Fibroblast of skin of scalp (primary cell): ENCODE data around the gene PNPLA7.
"Not testable (repeated sequence)": the region's sequence is repeated elsewhere in the genome, so short reads cannot be mapped to it uniquely, and the experiment has no call there.

Experiments
- DNase-seq: peaks from one replicate; pipeline ENCODE4 v3.0.0-alpha.2; 2013

Gene PNPLA7

DNA sequence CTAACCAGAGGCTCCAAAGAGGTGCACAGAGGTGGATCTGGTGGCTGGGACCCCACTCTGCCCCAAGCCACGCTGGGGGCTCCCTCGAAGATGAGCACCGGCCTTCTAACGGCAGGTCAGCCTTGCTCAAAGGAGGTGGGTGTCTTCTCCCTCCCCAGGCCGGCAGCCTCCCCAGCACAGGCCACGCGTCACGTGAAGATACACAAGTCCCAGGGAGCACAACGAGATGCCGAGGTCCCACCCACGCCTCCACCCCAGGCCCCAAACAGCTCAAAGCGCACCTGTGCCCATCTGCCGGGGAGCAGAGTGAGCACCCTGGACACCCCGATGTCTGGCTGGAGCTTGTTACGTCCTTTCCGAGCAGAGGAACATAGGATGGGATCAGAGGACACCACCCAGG lies 12.1 kb downstream of the PNPLA7 start:
- no peak for DNase-seq

GRCh38 chr9:137536594-137537131 lies 13.5 kb downstream of the PNPLA7 start:
- DNase-seq, result not testable (repeated sequence)

- DNase-seq, result no peak
Observed at GRCh38 chr9:137535120-137535428, 15.1 kb downstream of the PNPLA7 start.

GRCh38 chr9:137534256-137535119 lies 15.7 kb downstream of the PNPLA7 start:
- DNase-seq, result peak; percentile 61

DNA sequence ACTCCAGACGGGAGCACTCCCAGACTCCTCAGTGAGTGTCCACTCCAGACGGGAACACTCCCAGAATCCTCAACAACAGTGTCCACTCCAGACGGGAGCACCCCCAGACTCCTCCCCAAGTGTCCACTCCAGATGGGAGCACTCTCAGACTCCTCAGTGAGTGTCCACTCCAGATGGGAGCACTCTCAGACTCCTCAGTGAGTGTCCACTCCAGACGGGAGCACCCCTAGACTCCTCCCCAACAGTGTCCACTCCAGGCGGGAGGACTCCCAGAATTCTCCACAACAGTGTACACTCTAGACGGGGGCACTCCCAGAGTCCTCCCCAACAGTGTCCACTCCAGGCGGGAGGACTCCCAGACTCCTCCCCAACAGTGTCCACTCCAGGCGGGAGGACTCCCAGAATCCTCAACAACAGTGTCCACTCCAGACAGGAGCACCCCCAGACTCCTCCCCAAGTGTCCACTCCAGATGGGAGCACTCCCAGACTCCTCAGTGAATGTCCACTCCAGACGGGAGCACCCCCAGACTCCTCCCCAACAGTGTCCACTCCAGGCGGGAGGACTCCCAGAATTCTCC lies 17.2 kb downstream of the PNPLA7 start:
- not testable (repeated sequence) for DNase-seq

GRCh38 chr9:137531099-137531765 lies 19.0 kb downstream of the PNPLA7 start:
- DNase-seq, result no peak

DNA sequence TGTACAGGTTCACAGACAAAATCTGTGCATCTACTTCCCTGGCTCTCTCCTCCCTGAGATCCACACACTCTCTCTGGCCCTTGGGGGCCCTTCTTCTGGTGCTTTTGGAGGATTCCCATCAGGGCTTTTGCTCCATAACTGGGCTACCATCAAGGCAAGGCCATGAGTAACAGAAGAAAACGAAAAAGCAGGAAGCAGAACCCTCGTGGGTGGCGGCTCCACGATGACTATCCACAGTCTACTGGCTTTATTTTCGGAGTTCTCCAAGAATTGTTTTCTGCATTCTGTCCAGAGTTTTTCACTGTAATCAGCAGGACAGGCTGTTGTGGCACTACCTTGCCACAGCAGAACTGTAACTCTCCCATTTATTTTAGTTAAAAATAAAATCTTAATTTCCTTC lies 19.9 kb downstream of the PNPLA7 start:
- no peak for DNase-seq

GRCh38 chr9:137524981-137525317 lies 25.3 kb downstream of the PNPLA7 start:
- DNase-seq, result no peak

GRCh38 chr9:137524161-137524980 lies 25.8 kb downstream of the PNPLA7 start:
- DNase-seq, result no peak

DNA sequence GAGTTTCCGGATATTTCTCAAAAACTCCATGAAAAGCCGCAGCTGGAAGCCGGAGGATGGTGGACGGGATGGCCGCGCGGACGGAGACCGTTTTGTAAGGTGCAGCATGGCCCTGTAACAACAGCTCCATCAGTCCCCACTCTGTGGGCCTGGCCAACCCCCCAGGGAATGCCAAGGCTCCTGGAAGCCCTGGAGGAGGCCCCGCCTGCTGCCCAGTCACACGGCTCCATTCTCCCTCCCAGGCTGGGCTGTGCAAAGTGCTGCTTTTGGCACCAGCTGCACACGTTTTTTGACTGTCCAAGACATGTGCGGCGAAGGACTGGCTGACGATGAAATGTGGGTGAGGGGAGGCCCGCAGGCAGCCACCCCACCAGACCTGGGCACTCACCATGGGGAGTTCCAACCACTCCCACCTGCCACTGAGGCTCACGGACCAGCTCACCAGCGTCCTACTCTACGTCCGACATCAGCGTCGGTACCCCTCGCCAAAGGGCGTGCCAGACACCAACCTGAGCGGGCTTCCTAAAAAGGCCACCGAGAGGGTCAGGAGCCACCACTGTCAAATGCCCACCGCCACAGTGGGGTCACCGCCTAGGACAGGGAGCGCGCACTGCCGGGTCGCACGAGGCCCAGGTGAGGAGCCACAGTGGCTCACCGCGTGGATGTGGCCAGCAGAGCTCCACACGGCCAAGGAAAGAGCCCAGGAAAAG lies 27.3 kb downstream of the PNPLA7 start:
- DNase-seq, result no peak

DNA sequence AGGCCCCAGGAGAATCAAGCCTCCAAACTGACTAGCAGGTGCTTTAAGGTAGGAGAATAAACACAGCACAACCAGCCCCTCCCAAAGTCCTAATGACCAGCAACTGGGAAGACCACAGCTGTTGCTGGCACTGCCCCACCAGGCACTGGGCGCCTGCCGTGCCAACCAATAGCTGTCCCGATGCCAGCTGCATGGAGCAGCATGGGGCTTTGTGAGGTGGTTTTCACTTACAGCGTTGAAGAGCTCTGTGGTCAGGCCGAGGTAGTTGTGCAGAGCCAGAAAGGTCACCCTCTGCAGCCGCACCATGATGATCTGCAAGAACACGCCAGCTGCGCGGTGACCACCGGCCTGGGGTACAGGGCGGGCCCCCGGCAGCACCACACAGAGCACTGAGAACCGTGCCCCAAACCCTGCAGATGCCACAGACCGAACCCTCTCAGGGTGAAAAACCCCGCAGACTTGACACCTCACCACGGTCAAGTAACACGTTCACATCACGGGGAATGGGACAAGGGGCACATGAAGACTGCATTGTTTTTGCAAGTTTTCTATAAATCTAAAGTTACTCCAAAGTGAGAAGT lies 28.7 kb downstream of the PNPLA7 start:
- DNase-seq, result no peak

GRCh38 chr9:137520614-137521404 lies 29.4 kb downstream of the PNPLA7 start:
- DNase-seq, result no peak

- DNase-seq, result no peak
Observed at GRCh38 chr9:137519553-137519952, 30.6 kb downstream of the PNPLA7 start.

GRCh38 chr9:137518661-137519459 lies 31.3 kb downstream of the PNPLA7 start:
- peak; percentile 41 for DNase-seq

DNA sequence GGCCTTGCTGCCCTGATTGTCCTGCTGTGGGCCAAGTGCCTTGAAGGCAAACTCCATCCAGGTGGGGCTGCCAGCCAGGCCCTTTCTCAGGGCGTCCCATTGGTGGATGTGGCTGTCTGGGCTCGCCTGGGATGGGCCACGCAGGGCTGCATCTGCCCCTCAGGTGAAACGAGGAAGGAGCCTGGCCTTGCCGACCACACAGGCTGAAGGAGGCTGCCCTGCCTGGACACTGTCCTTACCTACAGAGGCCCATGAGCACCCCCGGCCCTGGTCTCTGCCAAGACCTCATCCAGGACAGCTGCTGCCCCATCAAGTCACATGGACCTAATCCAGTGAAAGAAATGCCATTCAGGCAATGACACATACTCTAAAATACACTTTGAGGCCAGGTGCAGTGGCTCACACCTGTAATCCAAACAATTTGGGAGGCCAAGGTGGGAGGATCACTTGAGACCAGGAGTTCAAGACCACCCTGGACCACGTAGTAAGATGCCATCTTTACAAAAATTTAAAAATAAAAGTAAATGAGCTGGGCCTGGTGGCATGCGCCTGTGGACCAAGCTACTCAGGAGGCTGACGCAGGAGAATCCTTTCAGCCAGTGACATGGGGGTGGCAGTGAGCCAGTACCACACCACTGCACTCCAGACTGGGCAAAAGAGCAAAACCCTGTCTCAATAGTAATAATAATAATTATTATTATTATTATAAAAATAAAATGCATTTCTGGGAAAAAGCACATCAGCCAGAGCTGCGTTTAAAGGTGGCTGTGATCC lies 33.9 kb downstream of the PNPLA7 start:
- DNase-seq, result no peak

DNA sequence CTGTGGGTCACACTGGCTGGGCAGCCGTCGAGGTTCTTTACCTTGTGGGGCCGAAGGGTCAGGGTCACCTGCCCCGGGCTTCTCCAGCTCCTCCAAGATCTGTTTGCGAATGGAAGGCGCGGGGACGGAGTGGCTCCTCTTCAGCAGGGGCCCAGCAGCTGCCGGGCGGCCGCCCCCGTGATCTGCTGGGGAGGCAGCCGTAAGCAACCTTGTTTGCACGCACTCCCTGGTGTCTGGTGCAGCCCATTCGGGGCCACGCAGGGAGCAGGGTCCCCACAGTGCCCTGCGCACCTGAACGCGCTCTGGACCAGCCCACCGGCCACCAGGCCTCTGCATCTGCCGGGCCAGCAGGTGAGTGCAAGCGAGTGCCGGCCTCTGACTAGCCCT lies 34.9 kb downstream of the PNPLA7 start:
- DNase-seq, result no peak

DNA sequence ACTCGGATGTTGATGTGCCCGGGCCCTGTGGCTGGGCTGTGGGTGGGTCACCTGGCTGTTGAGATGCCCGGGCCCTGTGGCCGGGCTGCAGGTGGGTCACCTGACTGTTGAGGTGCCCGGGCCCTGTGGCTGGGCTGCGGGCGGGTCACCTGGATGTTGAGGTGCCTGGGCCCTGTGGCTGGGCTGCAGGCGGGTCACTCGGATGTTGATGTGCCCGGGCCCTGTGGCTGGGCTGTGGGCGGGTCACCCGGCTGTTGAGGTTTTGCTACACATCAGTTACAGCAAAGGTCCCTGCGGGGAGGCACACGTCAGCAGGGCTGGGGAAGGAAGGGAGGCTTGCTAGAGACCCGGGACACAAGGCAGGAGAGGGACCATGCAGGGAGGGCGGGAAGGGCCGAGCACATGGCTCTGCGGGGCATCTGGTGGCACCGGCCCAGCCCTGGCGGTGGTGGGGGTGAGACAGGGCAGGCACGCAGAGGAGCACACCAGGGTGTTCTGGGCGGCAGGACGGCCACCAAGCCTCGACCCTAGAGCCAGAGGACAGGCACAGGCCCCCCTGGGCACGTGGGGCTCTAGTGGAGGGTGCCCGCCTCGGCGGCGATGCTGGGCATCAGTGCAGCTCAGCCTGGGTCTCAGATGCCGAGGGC lies 35.4 kb downstream of the PNPLA7 start:
- no peak for DNase-seq

GRCh38 chr9:137513801-137514570 lies 36.2 kb downstream of the PNPLA7 start:
- DNase-seq, result not testable (repeated sequence)
